C4-2B (cell line): ENCODE results near the gene FBXO39.

Source experiments
- ZFX ChIP-seq: fragments of 450-650 bp; IDR thresholded peaks from 2 replicates; pipeline ENCODE4 v1.6.1; 2017
- TF ChIP-seq, protein P1 (sequence below): fragments of 450-650 bp; conservative IDR thresholded peaks from 2 replicates; pipeline ENCODE4 v1.5.1; 2017; ENCODE audit warnings: mild to moderate bottlenecking

DNA sequence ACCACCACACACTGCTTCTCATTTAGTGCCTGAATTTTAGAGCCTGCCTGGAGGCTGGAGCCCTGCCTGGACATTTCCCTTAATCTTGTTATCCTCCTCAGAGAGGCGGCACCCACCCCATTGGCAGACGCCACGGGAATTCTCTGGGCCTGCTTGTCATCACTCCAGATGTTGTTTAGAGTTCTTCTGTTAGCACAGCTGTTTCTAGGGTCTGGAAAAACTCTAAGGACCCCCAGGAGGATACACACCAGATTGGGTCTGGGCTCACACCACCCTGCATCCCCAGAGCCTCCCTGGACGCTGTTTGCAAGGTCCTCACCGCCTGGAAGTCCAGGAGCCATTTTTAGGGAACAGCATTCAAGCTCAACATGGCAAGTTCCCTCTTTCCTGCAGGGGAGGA lies 20.7 kb upstream of the FBXO39 start:
- TF ChIP-seq, protein P1, sequence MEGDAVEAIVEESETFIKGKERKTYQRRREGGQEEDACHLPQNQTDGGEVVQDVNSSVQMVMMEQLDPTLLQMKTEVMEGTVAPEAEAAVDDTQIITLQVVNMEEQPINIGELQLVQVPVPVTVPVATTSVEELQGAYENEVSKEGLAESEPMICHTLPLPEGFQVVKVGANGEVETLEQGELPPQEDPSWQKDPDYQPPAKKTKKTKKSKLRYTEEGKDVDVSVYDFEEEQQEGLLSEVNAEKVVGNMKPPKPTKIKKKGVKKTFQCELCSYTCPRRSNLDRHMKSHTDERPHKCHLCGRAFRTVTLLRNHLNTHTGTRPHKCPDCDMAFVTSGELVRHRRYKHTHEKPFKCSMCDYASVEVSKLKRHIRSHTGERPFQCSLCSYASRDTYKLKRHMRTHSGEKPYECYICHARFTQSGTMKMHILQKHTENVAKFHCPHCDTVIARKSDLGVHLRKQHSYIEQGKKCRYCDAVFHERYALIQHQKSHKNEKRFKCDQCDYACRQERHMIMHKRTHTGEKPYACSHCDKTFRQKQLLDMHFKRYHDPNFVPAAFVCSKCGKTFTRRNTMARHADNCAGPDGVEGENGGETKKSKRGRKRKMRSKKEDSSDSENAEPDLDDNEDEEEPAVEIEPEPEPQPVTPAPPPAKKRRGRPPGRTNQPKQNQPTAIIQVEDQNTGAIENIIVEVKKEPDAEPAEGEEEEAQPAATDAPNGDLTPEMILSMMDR, result no peak
- TF ChIP-seq ZFX, result no peak
